SK-N-SH (cell line): ENCODE data around the gene ZNF79. TPM values are rescaled to one million over a fixed set of nuclear protein-coding genes. Genes with fewer than 3 reads are reported as not detected.
A peak's percentile ranks its signal among the peaks of the same experiment; 100 is the strongest.

Experiments used
- CTCF ChIA-PET: fragments of 300-600, 350-600 bp; formaldehyde crosslinking; extraction: SDS; loops from one replicate; lab custom pipeline; 2021; lab: Yijun Ruan, JAX
- POLR2A ChIA-PET: fragments of 350-600 bp; sonication (Branson Sonifier 250); formaldehyde crosslinking; extraction: SDS; loops from one replicate; lab custom pipeline; 2020; ENCODE audit warnings: antibody characterized with exemption, inconsistent platforms; lab: Yijun Ruan, JAX
- DNase-seq: peaks from one replicate; pipeline ENCODE4 v3.0.0; 2012
- H2AFZ ChIP-seq: fragments of 200-600 bp; sonication (generic); 2 replicates; pipeline ENCODE4 v1.8.1; 2016; ENCODE audit warnings: antibody characterized with exemption, mild to moderate bottlenecking, low read depth
- H3F3A ChIP-seq: fragments of 200-600 bp; sonication (generic); replicated peaks from 2 replicates; pipeline ENCODE3; 2016; ENCODE audit warnings: antibody characterized with exemption, mild to moderate bottlenecking; ENCODE audit not compliant: insufficient read depth
- H3K27ac ChIP-seq, 2 experiments: fragments of 200-500 bp in 1 of 2; fragments of 200-600 bp in 1 of 2; sonication (Bioruptor generic) in 1 of 2; sonication (generic), shearing (Covaris generic) in 1 of 2; 2 replicates each; pipeline versions ENCODE4 v1.5.1 to v1.6.1; 2014 to 2016; ENCODE audit warnings: low read depth in 2 of 2, inconsistent platforms in 1 of 2, low read length in 1 of 2, mild to moderate bottlenecking in 1 of 2, mixed read lengths in 1 of 2
- H3K27me3 ChIP-seq: fragments of 200-600 bp; sonication (generic), shearing (Covaris generic); 2 replicates; pipeline ENCODE4 v1.6.1; 2016; ENCODE audit warnings: mixed run types; ENCODE audit not compliant: insufficient read depth
- H3K36me3 ChIP-seq, 2 experiments: fragments of 200-500 bp in 1 of 2; fragments of 200-600 bp in 1 of 2; sonication (Bioruptor generic) in 1 of 2; sonication (generic) in 1 of 2; replicated peaks in 1 of 2; 2 replicates each; pipeline versions ENCODE3 to v1.5.1; 2014 to 2016; ENCODE audit warnings: low read length in 1 of 2, mild to moderate bottlenecking in 1 of 2; ENCODE audit not compliant: insufficient read depth in 2 of 2, control insufficient read depth in 1 of 2
- H3K4me1 ChIP-seq, 2 experiments: fragments of 200-500 bp in 1 of 2; fragments of 200-600 bp in 1 of 2; sonication (Bioruptor generic) in 1 of 2; sonication (generic), shearing (Covaris generic) in 1 of 2; 2 replicates each; pipeline versions ENCODE4 v1.5.1 to v1.6.1; 2014 to 2016; ENCODE audit warnings: low read depth in 1 of 2, low read length in 1 of 2, mixed run types in 1 of 2; ENCODE audit not compliant: insufficient read depth in 2 of 2, control insufficient read depth in 1 of 2
- H3K4me2 ChIP-seq: fragments of 200-600 bp; sonication (generic), shearing (Covaris generic); 2 replicates; pipeline ENCODE4 v1.6.1; 2017; ENCODE audit warnings: mixed run types
- H3K4me3 ChIP-seq, 2 experiments: fragments of 200-500 bp in 1 of 2; fragments of 200-600 bp in 1 of 2; sonication (Bioruptor generic) in 1 of 2; sonication (generic), shearing (Covaris generic) in 1 of 2; 2 replicates each; pipeline versions ENCODE4 v1.5.1 to v1.8.1; 2014 to 2016; ENCODE audit warnings: low read depth in 2 of 2, inconsistent platforms in 1 of 2, low read length in 1 of 2, mild to moderate bottlenecking in 1 of 2, mixed read lengths in 1 of 2, moderate library complexity in 1 of 2
- H3K79me2 ChIP-seq: fragments of 200-600 bp; sonication (generic); 2 replicates; pipeline ENCODE4 v1.8.1; 2017; ENCODE audit warnings: mild to moderate bottlenecking; ENCODE audit not compliant: insufficient read depth
- H3K9ac ChIP-seq: fragments of 200-600 bp; sonication (generic); 2 replicates; pipeline ENCODE4 v1.6.1; 2017; ENCODE audit warnings: mixed run types
- H3K9me2 ChIP-seq: fragments of 200-600 bp; sonication (generic); 2 replicates; pipeline ENCODE4 v1.6.1; 2017; ENCODE audit warnings: mixed run types
- H3K9me3 ChIP-seq: fragments of 200-600 bp; sonication (generic); 2 replicates; pipeline ENCODE4 v1.6.1; 2017; ENCODE audit warnings: mixed run types, mild to moderate bottlenecking, moderate library complexity
- H4K20me1 ChIP-seq: fragments of 200-600 bp; sonication (generic); 2 replicates; pipeline ENCODE4 v1.6.1; 2017; ENCODE audit warnings: mild to moderate bottlenecking, mixed run types; ENCODE audit not compliant: insufficient read depth
- ELF1 ChIP-seq: IDR thresholded peaks from 2 replicates; pipeline ENCODE4 v1.4.0; 2012
- FOSL2 ChIP-seq: IDR thresholded peaks from 2 replicates; pipeline ENCODE4 v1.4.0; 2012; ENCODE audit warnings: low read depth, mild to moderate bottlenecking, moderate library complexity, borderline replicate concordance
- GABPA ChIP-seq: IDR thresholded peaks from 2 replicates; pipeline ENCODE4 v1.4.0; 2012; ENCODE audit warnings: low read depth, mild to moderate bottlenecking
- GATA2 ChIP-seq: sonication (generic); formaldehyde crosslinking; IDR thresholded peaks from 2 replicates; pipeline ENCODE4 v1.5.0; 2020; ENCODE audit warnings: mild to moderate bottlenecking, missing genetic modification reagents
- RAD21 ChIP-seq: IDR thresholded peaks from 2 replicates; pipeline ENCODE4 v1.6.1; 2012; ENCODE audit warnings: mild to moderate bottlenecking, low read length
- SMC3 ChIP-seq: IDR thresholded peaks from 2 replicates; pipeline ENCODE4 v1.6.1; 2012; ENCODE audit warnings: low read depth, low read length, improper control_type of control experiment
- TAF1 ChIP-seq: IDR thresholded peaks from 2 replicates; pipeline ENCODE4 v1.6.1; 2012; ENCODE audit warnings: low read depth, mild to moderate bottlenecking, low read length, moderate library complexity, borderline replicate concordance
- YY1 ChIP-seq: IDR thresholded peaks from 2 replicates; pipeline ENCODE4 v1.4.0; 2012; ENCODE audit warnings: low read depth, mild to moderate bottlenecking
- WGBS: methylation state at CpG from one replicate; pipeline ENCODE4 v1.1.6; 2017; ENCODE audit warnings: low lambda C conversion rate; 5-methylcytosine and 5-hydroxymethylcytosine counted together
- polyA plus RNA-seq, 3 experiments: library from polyadenylated mRNA; depleted of rRNA; stranded (reverse); fragments of >200 nt; gene quantifications; 2 replicates each; pipeline ENCODE4 v1.2.3, GENCODE V29; 2012
- TF ChIP-seq, protein P1 (sequence below): IDR thresholded peaks from 2 replicates; pipeline ENCODE4 v1.4.0; 2012; ENCODE audit warnings: low read depth, borderline replicate concordance
- TF ChIP-seq, protein P2 (sequence below): IDR thresholded peaks from 2 replicates; pipeline ENCODE4 v1.4.0; 2012; ENCODE audit warnings: low read depth, borderline replicate concordance
- TF ChIP-seq, protein P3 (sequence below): fragments of 200-600 bp; sonication (generic); IDR thresholded peaks from 2 replicates; pipeline ENCODE4 v1.6.1; 2017; ENCODE audit warnings: antibody characterized with exemption, mild to moderate bottlenecking, moderate library complexity
- TF ChIP-seq, protein P4 (sequence below): fragments of 150-350 bp; IDR thresholded peaks from 2 replicates; pipeline ENCODE4 v1.6.1; 2016; ENCODE audit warnings: mild to moderate bottlenecking, low read depth, low read length

The ZNF79 gene
- polyA plus RNA-seq, 1 of the 3 experiments (the other 2 are of a cell fraction): 4.6 TPM

GRCh38 chr9:127397646-127398274 lies 26.4 kb upstream of the ZNF79 start:
- H3F3A ChIP-seq: peaks cover 10% of the 10 kb centered on the region
- no peaks in the 10 kb centered on the region for H3K9me2 ChIP-seq
- TF ChIP-seq GATA2 (no peak), TAF1 (no peak), SMC3 (peak; percentile 63), RAD21 (peak; percentile 68), ELF1 (no peak), FOSL2 (no peak)
- TF ChIP-seq, protein P1, sequence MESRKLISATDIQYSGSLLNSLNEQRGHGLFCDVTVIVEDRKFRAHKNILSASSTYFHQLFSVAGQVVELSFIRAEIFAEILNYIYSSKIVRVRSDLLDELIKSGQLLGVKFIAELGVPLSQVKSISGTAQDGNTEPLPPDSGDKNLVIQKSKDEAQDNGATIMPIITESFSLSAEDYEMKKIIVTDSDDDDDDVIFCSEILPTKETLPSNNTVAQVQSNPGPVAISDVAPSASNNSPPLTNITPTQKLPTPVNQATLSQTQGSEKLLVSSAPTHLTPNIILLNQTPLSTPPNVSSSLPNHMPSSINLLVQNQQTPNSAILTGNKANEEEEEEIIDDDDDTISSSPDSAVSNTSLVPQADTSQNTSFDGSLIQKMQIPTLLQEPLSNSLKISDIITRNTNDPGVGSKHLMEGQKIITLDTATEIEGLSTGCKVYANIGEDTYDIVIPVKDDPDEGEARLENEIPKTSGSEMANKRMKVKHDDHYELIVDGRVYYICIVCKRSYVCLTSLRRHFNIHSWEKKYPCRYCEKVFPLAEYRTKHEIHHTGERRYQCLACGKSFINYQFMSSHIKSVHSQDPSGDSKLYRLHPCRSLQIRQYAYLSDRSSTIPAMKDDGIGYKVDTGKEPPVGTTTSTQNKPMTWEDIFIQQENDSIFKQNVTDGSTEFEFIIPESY: no peak
- TF ChIP-seq, protein P2, sequence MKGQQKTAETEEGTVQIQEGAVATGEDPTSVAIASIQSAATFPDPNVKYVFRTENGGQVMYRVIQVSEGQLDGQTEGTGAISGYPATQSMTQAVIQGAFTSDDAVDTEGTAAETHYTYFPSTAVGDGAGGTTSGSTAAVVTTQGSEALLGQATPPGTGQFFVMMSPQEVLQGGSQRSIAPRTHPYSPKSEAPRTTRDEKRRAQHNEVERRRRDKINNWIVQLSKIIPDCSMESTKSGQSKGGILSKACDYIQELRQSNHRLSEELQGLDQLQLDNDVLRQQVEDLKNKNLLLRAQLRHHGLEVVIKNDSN: no peak
- TF ChIP-seq, protein P3, sequence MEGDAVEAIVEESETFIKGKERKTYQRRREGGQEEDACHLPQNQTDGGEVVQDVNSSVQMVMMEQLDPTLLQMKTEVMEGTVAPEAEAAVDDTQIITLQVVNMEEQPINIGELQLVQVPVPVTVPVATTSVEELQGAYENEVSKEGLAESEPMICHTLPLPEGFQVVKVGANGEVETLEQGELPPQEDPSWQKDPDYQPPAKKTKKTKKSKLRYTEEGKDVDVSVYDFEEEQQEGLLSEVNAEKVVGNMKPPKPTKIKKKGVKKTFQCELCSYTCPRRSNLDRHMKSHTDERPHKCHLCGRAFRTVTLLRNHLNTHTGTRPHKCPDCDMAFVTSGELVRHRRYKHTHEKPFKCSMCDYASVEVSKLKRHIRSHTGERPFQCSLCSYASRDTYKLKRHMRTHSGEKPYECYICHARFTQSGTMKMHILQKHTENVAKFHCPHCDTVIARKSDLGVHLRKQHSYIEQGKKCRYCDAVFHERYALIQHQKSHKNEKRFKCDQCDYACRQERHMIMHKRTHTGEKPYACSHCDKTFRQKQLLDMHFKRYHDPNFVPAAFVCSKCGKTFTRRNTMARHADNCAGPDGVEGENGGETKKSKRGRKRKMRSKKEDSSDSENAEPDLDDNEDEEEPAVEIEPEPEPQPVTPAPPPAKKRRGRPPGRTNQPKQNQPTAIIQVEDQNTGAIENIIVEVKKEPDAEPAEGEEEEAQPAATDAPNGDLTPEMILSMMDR: peak; percentile 66
- peaks cover 7 to 18% of the 10 kb centered on the region in 2 experiments; a peak in 1 of 4 replicates for H3K4me1 ChIP-seq
- ChIA-PET POLR2A (interaction anchor here (1.1 to 1.6 kb wide), 2 partner anchors 54 to 173 kb away, joined by 6 read pairs; partner anchors contain the start of genes LRSAM1 and RPL12), CTCF (interaction anchor here (1.0 to 2.2 kb wide), 9 partner anchors 10 to 524 kb away, joined by 3 to 17 read pairs (median 5); no protein-coding TSS in a partner anchor)
- H3K9me3 ChIP-seq: no peaks in the 10 kb centered on the region
- H3K27me3 ChIP-seq: no peaks in the 10 kb centered on the region
- peaks cover 17% of the 10 kb centered on the region for H3K79me2 ChIP-seq
- peak overlapping the region; percentile 94 for H3K4me2 ChIP-seq
- H4K20me1 ChIP-seq: peaks cover 6% of the 10 kb centered on the region; the same call in 1 of the 2 replicates
- DNase-seq: peak; percentile 84
- H2AFZ ChIP-seq: peak overlapping the region; percentile 6; the same call in 1 of the 2 replicates
- 0% methylated on average over 22 of the region's 55 CpGs for WGBS
- H3K36me3 ChIP-seq: peaks cover 0 to 2% of the 10 kb centered on the region in 2 experiments
- peak overlapping the region; percentile 80 to 81 for H3K4me3 ChIP-seq
- H3K9ac ChIP-seq: peak overlapping the region; percentile 82
- peak overlapping the region; percentile 57 to 67 for H3K27ac ChIP-seq

- H3K9me2 ChIP-seq: no peaks in the 10 kb centered on the region
- TF ChIP-seq, protein P2: no peak
- TF ChIP-seq YY1: no peak
- TF ChIP-seq, protein P4, sequence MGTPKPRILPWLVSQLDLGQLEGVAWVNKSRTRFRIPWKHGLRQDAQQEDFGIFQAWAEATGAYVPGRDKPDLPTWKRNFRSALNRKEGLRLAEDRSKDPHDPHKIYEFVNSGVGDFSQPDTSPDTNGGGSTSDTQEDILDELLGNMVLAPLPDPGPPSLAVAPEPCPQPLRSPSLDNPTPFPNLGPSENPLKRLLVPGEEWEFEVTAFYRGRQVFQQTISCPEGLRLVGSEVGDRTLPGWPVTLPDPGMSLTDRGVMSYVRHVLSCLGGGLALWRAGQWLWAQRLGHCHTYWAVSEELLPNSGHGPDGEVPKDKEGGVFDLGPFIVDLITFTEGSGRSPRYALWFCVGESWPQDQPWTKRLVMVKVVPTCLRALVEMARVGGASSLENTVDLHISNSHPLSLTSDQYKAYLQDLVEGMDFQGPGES: no peak
- no peak for TF ChIP-seq GABPA
- TF ChIP-seq, protein P3: no peak
- no peak for TF ChIP-seq GATA2
- TF ChIP-seq SMC3: no peak
- TF ChIP-seq, all 33 proteins: peak for 0
- Histone ChIP-seq H3K4me3 (peak overlapping the region; percentile 80 to 81), H3K27ac (no peak overlapping the region; a peak in 2 of 4 replicates), H3K9me3 (no peaks in the 10 kb centered on the region), H2AFZ (peak overlapping the region; percentile 6; the same call in 1 of the 2 replicates), H3K36me3 (peaks cover 0 to 2% of the 10 kb centered on the region in 2 experiments), H3F3A (peaks cover 8% of the 10 kb centered on the region), H3K4me2 (peak overlapping the region; percentile 94), H3K9ac (peak overlapping the region; percentile 82), H3K79me2 (peaks cover 17% of the 10 kb centered on the region), H4K20me1 (peaks cover 6% of the 10 kb centered on the region; the same call in 1 of the 2 replicates), H3K4me1 (peaks cover 7 to 18% of the 10 kb centered on the region in 2 experiments; a peak in 1 of 4 replicates), H3K27me3 (no peaks in the 10 kb centered on the region)
- ChIA-PET POLR2A (no interaction called here), CTCF (interaction anchor here (0.6 to 2.2 kb wide), 11 partner anchors 10 to 523 kb away, joined by 3 to 17 read pairs (median 3); no protein-coding TSS in a partner anchor)
- no peak for DNase-seq
- WGBS: 51% methylated on average over 5 of the region's 5 CpGs
Observed at GRCh38 chr9:127398275-127398647, 25.9 kb upstream of the ZNF79 start.
